K562 (cell line): Measurements from ENCODE around the gene CEP89.

Experiments
- CTCF ChIP-seq, 3 experiments: IDR thresholded peaks in 2 of 3; conservative IDR thresholded peaks in 1 of 3; 2 replicates each; pipeline ENCODE4 v1.5.1; 2011 to 2012; ENCODE audit warnings: low read length in 3 of 3, mild to moderate bottlenecking in 3 of 3, control low read depth in 2 of 3, improper control_type of control experiment in 1 of 3, inconsistent platforms in 1 of 3, low read depth in 1 of 3, mixed read lengths in 1 of 3, moderate library complexity in 1 of 3; ENCODE audit not compliant: insufficient read depth in 2 of 3
- GABPB1 ChIP-seq: sonication (generic); formaldehyde crosslinking; IDR thresholded peaks from 2 replicates; pipeline ENCODE4 v1.8.0; 2022; ENCODE audit warnings: mild to moderate bottlenecking, missing genetic modification reagents
- GTF3C2 ChIP-seq: IDR thresholded peaks from 3 replicates; pipeline ENCODE4 v1.6.1; 2011; ENCODE audit warnings: borderline replicate concordance, mild to moderate bottlenecking, moderate library complexity; ENCODE audit not compliant: insufficient read length; ENCODE audit errors: extremely low read depth
- HNRNPL ChIP-seq: fragments of 200-400 bp; formaldehyde crosslinking; IDR thresholded peaks from 2 replicates; pipeline ENCODE4 v1.6.1; 2017; ENCODE audit warnings: low read depth, mild to moderate bottlenecking, low read length
- REST ChIP-seq, 2 experiments: fragments of 450-650 bp; formaldehyde crosslinking in 1 of 2; IDR thresholded peaks; 2 replicates each; pipeline versions ENCODE4 v1.4.0 to v1.6.1; 2014 to 2020; ENCODE audit warnings: mild to moderate bottlenecking in 2 of 2, borderline replicate concordance in 1 of 2, low read depth in 1 of 2
- SMARCC2 ChIP-seq: fragments of 450-650 bp; IDR thresholded peaks from 2 replicates; pipeline ENCODE4 v1.6.1; 2017; ENCODE audit warnings: antibody characterized with exemption, moderate library complexity, mild to moderate bottlenecking, low read depth
- ZFX ChIP-seq: sonication (generic); formaldehyde crosslinking; IDR thresholded peaks from 2 replicates; pipeline ENCODE4 v1.8.0; 2022; ENCODE audit warnings: mild to moderate bottlenecking, missing genetic modification reagents, moderate library complexity

- TF ChIP-seq SMARCC2 (peak; percentile 73; the same call in 1 of the 2 replicates), GABPB1 (CRISPR knock-in tag) (no peak), GTF3C2 (no peak), CTCF (IDR thresholded peaks at IDR 0.05 in 2 of 3, conservative IDR thresholded peaks at IDR 0.05 in 1 of 3; ENCODE audit: insufficient read depth in 2 of 3, low read depth in 1 of 3, low read length in 3 of 3) (no peak), ZFX (CRISPR knock-in tag) (no peak), REST (IDR thresholded peaks at IDR 0.05; ENCODE audit: borderline replicate concordance) (no peak; the same call in 1 of the 2 replicates), REST (CRISPR knock-in tag; IDR thresholded peaks at IDR 0.05; ENCODE audit: low read depth) (no peak), HNRNPL (no peak)
Observed at GRCh38 chr19:32909257-32909656, 62.5 kb downstream of the CEP89 start.
